SK-N-MC (cell line): ENCODE data around the gene SCNN1A.

Source experiments
- EZH2 ChIP-seq: fragments of 200-600 bp; sonication (generic); IDR thresholded peaks from one replicate; pipeline ENCODE4 v1.6.1; 2017; ENCODE audit warnings: antibody characterized with exemption
- POLR2AphosphoS5 ChIP-seq: IDR thresholded peaks from 2 replicates; pipeline ENCODE4 v1.6.1; 2012; ENCODE audit warnings: mild to moderate bottlenecking, low read depth, low read length, borderline replicate concordance

DNA sequence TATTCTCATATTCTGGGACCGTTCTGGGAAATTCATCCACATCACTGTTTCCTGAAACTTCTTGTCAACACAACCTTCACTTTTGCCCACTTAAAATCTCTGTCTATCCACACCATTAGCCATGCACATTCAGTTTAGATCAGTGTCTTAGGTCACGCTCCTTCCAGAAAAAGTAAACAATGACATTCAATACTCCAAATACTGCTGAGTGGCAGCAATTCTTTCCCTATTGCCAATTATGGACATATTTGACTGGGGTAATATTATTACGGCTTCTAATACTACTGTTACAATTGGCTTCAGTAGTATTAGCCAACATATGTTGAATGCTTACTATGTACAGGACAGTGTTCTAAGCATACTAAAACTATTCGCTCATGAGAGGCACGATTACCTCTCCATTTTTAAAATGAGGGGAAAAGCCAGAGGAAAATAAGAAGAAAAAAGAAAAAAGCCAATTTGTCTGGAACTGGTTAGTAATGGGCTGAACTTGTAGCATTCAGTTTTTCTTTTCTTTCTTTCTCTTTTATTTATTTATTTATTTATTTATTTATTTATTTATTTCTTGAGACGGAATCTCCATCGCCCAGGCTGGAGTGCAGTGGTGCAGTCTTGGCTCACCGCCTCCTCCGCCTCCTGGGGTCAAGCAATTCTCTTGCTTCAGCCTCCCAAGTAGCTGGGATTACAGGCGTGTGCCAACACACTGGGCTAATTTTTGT is 32.0 kb upstream of the SCNN1A start:
- no peak for TF ChIP-seq POLR2AphosphoS5
- no peak for TF ChIP-seq EZH2
